Measurements from ENCODE around the gene PDZD2.

Gene PDZD2

GRCh38 chr5:31754358-31754704 lies 115.4 kb downstream of the PDZD2 start:
- DNase-seq (ENCODE audit: low spot score): no peak
- in situ Hi-C loops (cut with MboI; ENCODE audit: low pct_unique_long_range_greater_than_20kb, low sequenced_read_pairs, unreplicated experiment): no loop called here
- no peak for TF ChIP-seq CTCF (IDR thresholded peaks at IDR 0.05; ENCODE audit: extremely low read depth, insufficient read depth, missing control alignments)

GRCh38 chr5:31754741-31755675 lies 116.1 kb downstream of the PDZD2 start:
- in situ Hi-C loops (cut with MboI; ENCODE audit: low pct_unique_long_range_greater_than_20kb, low sequenced_read_pairs, unreplicated experiment): no loop called here
- DNase-seq (ENCODE audit: low spot score): no peak
- no peak for TF ChIP-seq CTCF (IDR thresholded peaks at IDR 0.05; ENCODE audit: extremely low read depth, insufficient read depth, missing control alignments)

DNA sequence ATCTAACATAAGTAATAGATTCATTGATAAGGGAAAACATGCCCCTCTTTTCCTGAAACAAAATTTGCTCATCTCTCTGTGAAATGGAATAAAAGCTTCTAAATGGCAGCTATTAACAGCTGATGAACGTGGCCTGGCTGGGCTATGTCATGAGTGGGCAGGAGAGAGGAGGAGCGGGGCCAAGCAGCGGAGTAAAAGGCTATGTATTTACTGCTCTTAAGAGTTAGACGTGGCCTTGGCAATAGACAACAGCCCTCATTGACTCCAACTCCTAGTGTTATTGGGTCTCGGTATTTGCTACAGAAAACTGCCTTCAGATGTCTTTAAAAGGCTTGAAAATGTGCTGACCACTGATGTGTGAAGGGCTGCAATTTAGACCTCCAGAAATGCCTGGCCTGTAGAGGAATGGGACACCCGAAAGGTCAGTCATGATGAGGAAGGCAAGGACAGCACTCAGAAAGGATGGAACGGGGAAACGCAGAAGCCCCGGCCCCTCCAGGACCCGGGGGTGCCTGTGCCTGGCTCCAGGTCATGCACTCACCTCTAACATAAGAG lies 116.8 kb downstream of the PDZD2 start:
- no peak for DNase-seq (ENCODE audit: low spot score)
- in situ Hi-C loops (cut with MboI; ENCODE audit: low pct_unique_long_range_greater_than_20kb, low sequenced_read_pairs, unreplicated experiment): no loop called here
- no peak for TF ChIP-seq CTCF (IDR thresholded peaks at IDR 0.05; ENCODE audit: extremely low read depth, insufficient read depth, missing control alignments)

GRCh38 chr5:31757806-31758205 lies 118.9 kb downstream of the PDZD2 start:
- in situ Hi-C loops (cut with MboI; ENCODE audit: low pct_unique_long_range_greater_than_20kb, low sequenced_read_pairs, unreplicated experiment): no loop called here
- no peak for TF ChIP-seq CTCF (IDR thresholded peaks at IDR 0.05; ENCODE audit: extremely low read depth, insufficient read depth, missing control alignments)

GRCh38 chr5:31758803-31759425 lies 120.0 kb downstream of the PDZD2 start:
- in situ Hi-C loops (cut with MboI; ENCODE audit: low pct_unique_long_range_greater_than_20kb, low sequenced_read_pairs, unreplicated experiment): no loop called here
- no peak for DNase-seq (ENCODE audit: low spot score)
- no peak for TF ChIP-seq CTCF (IDR thresholded peaks at IDR 0.05; ENCODE audit: extremely low read depth, insufficient read depth, missing control alignments)

More at GRCh38 chr5:31757806-31758205, 118.9 kb downstream of the PDZD2 start:
- no peak for DNase-seq (ENCODE audit: low spot score)

DNA sequence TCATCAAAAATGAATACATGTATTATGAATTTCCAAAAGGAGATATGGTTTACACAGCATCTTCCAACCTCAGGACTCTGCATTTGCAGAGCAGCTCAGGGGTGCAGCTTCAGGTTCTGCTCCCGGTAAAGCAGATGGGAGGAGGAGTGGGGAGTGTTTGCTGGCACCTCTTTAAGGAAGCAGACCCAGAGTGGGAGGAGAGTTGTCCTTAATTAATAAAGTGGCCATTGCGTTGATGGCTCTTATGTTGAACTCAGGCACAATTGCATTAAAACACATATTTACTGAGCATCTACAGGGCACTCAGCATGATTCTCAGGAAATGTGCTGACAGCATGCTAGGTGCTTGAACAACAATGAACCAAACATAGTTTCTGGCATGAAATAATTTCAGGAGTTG lies 121.0 kb downstream of the PDZD2 start:
- in situ Hi-C loops (cut with MboI; ENCODE audit: low pct_unique_long_range_greater_than_20kb, low sequenced_read_pairs, unreplicated experiment): no loop called here
- no peak for DNase-seq (ENCODE audit: low spot score)
- no peak for TF ChIP-seq CTCF (IDR thresholded peaks at IDR 0.05; ENCODE audit: extremely low read depth, insufficient read depth, missing control alignments)

Data from GM13977 (cell line).